Keratinocyte (primary cell): ENCODE measurements around the gene TRIM59.

Experiments used
- EZH2 ChIP-seq: IDR thresholded peaks from one replicate; pipeline ENCODE4 v1.6.1; 2012; ENCODE audit warnings: inconsistent platforms, mild to moderate bottlenecking, low read length, moderate library complexity
- TF ChIP-seq, protein P1 (sequence below), 3 experiments: IDR thresholded peaks in 1 of 3; conservative IDR thresholded peaks in 1 of 3; optimal IDR thresholded peaks in 1 of 3; 2 replicates in 2 of 3; 3 replicates in 1 of 3; pipeline versions ENCODE3 to v1.5.1; 2011; ENCODE audit warnings: low read length in 3 of 3, mild to moderate bottlenecking in 3 of 3, moderate library complexity in 2 of 3, control low read depth in 1 of 3, inconsistent platforms in 1 of 3; ENCODE audit not compliant: insufficient read depth in 2 of 3; ENCODE audit errors: extremely low read depth in 1 of 3

DNA sequence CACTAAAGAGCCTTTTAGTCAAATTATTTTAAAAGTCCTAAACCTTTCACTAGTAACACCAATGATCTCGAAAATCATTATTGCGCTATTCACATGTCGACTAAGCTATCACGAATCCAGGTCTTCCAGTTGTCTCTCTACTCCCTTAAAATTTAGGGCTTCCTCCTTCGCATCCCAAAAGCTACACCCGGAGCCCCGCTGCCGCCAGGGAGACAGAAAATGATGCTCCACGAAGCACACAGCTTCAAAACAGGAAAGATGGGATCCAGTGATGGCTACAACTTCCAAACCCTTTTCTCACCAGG lies 50.8 kb downstream of the TRIM59 start:
- TF ChIP-seq, protein P1, sequence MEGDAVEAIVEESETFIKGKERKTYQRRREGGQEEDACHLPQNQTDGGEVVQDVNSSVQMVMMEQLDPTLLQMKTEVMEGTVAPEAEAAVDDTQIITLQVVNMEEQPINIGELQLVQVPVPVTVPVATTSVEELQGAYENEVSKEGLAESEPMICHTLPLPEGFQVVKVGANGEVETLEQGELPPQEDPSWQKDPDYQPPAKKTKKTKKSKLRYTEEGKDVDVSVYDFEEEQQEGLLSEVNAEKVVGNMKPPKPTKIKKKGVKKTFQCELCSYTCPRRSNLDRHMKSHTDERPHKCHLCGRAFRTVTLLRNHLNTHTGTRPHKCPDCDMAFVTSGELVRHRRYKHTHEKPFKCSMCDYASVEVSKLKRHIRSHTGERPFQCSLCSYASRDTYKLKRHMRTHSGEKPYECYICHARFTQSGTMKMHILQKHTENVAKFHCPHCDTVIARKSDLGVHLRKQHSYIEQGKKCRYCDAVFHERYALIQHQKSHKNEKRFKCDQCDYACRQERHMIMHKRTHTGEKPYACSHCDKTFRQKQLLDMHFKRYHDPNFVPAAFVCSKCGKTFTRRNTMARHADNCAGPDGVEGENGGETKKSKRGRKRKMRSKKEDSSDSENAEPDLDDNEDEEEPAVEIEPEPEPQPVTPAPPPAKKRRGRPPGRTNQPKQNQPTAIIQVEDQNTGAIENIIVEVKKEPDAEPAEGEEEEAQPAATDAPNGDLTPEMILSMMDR (optimal IDR thresholded peaks at IDR 0.05 in 1 of 3, IDR thresholded peaks at IDR 0.05 in 1 of 3, conservative IDR thresholded peaks at IDR 0.05 in 1 of 3; ENCODE audit: extremely low read depth in 1 of 3, insufficient read depth in 2 of 3, low read length in 3 of 3) = no peak
- no peak for TF ChIP-seq EZH2
